GM21447 (cell line): ENCODE data around the gene TRDN.
"Not testable (repeated sequence)": the region's sequence is repeated elsewhere in the genome, so short reads cannot be mapped to it uniquely, and the experiment has no call there.

Experiments
- ATAC-seq: cut with Tn5 transposase; IDR thresholded peaks from one replicate; pipeline ENCODE4 v1.9.1; 2021; ENCODE audit not compliant: unreplicated experiment

The TRDN gene

DNA sequence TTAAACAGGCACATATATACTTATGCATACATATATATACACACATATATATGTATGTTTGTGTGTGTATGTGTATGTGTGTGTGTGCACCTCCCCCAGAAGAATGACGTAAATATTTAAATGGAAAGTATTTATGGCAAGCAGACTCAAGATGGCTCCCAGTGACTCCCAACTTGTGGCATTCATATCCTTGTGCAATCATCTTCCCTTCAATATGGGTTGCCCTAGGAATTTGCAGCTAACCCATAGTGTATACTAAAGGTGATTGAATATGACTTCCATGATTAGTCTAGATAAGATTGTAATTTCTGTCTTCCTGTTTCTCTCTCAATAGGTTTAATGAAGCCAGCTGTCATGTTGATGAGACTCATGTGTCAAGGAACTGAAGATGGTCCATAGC lies 127.6 kb downstream of the TRDN start:
- no peak for ATAC-seq

DNA sequence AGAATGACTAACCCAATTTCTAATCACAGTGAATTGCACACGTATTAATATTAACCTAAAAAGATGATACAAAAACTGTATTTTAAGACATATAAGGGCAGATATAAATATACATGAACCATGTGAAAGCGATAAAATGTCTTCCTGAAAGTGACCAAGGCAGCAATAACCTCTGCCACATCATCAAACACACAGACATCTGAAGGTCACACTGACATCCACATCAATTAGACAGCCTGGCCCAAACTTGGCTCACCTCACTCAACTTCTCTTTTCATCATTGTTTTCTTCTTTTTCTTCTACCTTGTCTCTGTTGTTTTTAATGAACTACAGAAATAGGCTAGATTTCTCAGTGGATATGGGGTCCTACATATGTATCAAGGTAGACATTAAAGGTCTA lies 128.5 kb downstream of the TRDN start:
- ATAC-seq: no peak

DNA sequence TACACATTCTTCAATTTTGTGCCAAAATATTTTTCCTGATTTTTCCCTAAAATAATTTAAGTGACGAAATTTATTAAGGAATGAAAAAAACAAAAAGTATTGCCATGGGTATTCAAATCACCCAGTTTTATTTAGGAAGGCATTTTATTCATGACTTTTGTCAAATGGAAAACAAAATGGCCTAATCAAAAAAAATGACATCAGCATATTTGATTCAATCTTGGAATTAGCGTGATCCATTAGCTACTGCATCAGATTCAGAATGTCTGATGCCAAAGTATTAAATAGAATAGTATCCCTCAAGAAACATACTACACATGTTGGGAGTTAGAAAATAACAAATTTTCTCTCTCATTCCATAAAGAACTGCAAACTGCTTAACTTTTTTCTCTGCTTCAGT lies 129.2 kb downstream of the TRDN start:
- no peak for ATAC-seq

DNA sequence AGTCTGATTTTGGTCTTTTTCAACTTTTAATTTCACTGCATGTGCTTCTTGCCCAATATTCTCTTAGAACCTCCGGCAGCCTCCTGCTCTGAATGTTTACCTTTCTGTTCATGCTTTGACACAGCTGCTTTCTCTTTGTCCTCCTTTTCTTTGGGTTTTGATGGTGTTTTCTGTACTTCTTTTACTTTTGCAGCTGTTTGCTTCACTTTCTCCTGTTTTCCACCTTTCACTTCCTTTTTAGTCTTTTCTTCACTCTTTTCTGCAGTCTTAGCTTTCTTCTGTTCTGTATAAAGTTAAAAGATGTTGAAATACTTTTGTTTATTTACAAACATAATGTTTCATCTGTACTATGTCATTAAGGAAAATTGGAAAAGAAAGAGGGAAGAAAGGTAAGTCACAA lies 133.1 kb downstream of the TRDN start:
- ATAC-seq: no peak

DNA sequence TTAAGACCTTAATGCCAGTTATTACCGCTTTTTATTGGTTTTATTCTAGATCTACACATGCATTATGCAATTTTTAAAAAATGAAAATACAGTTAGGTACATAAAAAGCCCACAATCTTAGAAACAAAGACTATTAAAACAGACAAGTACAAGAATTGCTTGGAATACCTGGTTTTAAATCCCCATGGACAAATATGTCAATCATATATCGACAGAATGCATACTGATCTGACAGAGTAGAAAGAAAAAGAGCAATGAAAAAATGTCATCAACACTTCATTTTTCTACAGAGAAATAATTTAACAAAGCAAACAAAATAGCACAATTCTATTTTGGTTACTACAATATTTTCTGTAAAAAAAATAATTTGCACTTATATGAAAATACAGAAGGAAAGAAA lies 139.7 kb downstream of the TRDN start:
- ATAC-seq: no peak

DNA sequence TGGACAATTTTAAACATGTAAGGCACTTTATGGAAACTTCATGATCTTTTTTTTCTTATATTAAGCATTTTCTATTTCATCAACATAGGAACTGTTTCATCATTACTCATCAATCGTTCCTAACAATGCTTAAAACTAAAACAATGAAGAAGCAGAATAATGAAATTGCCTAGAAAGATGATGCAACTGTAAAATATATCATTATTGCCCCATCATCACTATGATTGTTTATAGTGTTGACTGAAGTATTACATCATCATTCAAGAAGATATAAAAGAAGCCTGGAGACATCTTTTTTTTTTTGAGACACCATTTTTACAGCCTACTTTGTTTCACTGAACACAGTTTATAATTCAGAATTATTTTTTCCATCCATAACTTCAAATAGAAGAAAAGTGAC lies 147.2 kb downstream of the TRDN start:
- ATAC-seq: no peak

DNA sequence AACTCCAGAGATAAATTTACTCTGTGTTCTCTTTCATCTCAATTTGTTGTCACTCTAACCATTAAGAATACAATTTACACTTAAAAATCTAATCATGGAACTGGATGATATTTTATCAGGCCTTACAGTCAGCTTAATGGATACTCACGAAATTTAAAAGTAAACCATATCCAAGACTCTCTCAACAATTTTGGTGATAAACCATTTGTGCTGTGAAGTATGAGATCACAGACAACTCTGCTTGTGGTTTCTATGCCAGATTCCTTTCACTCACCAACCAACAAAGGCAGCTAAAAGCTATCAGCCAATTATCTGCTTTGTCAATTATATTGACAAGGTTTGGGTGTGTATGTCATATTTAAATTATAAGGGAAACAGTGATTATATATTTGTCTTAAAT lies 155.8 kb downstream of the TRDN start:
- no peak for ATAC-seq

DNA sequence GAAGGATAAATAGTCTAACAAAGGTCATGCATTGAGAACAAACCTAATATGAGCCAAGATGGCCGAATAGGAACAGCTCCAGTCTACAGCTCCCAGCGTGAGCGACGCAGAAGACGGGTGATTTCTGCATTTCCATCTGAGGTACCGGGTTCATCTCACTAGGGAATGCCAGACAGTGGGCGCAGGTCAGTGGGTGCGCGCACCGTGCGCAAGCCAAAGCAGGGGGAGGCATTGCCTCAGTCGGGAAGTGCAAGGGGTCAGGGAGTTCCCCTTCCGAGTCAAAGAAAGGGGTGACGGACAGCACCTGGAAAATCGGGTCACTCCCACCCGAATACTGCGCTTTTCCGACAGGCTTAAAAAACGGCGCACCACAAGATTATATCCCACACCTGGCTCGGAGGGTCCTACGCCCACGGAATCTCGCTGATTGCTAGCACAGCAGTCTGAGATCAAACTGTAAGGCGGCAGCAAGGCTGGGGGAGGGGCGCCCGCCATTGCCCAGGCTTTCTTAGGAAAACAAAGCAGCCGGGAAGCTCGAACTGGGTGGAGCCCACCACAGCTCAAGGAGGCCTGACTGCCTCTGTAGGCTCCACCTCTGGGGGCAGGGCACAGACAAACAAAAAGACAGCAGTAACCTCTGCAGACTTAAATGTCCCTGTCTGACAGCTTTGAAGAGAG lies 164.6 kb downstream of the TRDN start:
- ATAC-seq: not testable (repeated sequence)

DNA sequence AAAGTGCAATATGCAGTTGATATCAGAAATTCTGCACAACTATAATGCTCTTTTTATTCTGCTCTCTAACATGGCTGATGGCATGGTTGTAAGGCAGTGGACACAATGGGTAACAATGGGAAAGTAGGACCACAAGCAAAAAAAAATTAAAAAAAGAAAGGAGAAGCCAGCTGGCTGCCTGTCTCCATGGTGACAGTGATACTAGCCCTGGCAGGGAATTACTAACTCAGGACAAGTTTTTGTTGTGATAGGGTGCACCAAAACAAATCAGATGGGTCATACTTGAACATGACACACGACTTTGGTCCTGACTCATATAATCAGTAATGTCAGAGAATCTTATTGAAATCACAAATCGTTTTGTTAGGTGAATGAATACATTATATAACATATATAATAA lies 169.4 kb downstream of the TRDN start:
- ATAC-seq: no peak

DNA sequence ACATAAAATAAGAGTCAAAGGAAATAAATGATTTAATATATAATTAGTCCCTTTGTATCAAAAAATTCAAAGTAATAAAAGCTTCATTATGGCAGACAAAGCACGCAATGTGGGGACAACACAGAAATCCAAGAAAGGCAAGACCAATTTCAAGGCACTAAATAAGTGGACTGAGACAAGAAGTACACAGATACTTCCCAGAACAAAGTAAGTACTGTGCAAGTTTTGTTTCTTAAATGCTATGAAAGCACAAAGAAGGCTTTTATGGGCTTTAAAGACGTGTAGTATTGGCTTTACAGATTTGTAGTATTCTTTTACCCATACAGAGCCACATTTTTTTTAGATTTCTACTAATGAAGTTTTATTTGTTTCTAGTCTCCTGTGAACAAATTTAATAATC lies 174.6 kb downstream of the TRDN start:
- no peak for ATAC-seq

DNA sequence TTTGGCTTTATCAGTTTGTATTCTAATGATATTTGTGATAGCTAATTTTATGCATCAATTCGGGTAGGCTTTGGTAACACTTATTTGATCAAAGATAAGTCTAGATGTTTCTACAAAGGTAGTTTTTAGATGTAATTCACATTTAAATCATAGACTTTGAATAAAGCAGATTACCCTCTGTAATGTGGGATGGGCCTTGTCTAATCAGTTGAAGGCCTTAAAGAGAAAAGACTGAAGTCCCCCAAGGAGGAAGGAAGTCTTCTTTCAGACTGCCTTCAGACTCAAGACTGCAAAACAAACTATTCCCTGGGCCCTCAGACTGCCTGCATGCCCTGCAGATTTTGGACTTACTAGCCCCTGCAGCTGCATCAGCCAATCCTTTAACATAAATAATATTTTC lies 178.5 kb downstream of the TRDN start:
- ATAC-seq: no peak

DNA sequence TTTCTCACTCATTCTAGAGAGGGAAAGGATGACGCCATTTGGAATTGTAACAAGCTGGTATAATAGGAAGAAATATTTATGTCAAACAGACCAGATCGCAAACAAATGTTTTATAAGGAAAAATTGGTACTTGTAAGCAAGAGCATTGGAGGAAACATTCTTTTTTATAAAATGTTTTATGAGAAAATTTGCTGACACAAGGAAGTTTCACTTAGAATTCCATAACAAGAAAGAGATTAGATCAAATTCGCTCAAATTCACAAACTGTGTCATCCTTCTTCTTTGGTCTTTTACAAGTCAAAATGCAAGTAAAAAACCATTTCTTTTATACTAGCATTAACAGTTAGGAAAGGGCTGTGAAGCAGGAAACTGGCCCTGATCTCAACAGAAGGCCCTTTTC lies 179.9 kb downstream of the TRDN start:
- no peak for ATAC-seq

DNA sequence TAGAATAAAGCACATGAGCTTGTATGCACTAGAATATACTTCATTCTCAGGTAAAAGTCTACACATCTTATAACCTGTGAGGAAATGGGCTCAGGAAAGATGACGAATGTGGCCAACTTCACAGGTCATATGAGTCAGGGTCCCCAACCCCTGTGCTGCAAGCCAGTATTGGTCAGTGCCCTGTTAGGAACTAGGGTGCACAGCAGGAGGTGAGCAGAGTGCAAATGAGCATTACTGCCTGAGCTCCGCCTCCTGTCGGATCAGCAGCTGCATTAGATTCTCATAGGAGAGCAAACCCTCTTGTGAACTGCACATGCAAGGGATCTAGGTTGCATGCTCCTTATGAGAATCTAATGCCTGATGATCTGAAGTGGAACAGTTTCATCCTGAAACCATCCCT lies 182.3 kb downstream of the TRDN start:
- ATAC-seq: no peak

DNA sequence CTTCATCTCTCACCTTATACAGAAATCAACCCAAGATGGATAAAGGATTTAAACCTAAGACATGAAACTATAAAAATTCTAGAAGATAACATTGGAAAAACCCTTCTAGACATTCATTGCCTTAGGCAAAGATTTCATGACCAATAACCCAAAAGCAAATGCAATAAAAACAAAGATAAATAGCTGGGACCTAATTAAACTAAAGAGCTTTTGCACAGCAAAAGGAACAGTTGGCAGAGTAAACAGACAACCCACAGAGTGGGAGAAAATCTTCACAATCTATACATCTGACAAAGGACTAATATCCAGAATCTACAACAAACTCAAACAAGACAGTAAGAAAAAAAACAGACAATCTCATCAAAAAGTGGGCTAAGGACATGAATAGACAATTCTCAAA lies 183.7 kb downstream of the TRDN start:
- ATAC-seq: not testable (repeated sequence)

DNA sequence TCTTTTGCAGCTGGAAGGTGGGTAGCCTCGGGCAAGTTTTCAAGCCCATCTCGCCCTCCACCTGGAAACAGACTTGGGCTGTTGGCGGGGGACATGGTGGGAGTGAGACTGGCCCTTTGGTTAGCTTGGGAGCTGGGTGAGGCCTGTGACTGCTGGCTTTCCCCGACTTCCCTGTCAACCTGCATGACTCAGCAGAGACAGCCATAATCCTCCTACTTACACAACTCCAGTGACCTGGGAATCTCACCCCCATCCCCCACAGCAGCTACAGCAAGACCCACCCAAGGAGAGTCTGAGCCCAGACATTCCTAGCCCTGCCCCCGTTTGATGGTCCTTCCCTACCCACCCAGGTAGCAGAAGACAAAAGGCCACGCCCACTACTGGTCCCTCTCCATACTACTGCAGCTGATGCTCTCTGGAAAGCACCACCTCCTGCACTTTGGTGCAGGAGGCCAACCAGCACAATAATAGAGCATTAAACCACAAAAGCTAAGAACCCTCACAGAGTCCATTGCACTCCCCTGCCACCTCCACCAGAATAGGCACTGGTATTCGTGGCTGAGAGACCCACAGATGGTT lies 188.4 kb downstream of the TRDN start:
- ATAC-seq: no peak

DNA sequence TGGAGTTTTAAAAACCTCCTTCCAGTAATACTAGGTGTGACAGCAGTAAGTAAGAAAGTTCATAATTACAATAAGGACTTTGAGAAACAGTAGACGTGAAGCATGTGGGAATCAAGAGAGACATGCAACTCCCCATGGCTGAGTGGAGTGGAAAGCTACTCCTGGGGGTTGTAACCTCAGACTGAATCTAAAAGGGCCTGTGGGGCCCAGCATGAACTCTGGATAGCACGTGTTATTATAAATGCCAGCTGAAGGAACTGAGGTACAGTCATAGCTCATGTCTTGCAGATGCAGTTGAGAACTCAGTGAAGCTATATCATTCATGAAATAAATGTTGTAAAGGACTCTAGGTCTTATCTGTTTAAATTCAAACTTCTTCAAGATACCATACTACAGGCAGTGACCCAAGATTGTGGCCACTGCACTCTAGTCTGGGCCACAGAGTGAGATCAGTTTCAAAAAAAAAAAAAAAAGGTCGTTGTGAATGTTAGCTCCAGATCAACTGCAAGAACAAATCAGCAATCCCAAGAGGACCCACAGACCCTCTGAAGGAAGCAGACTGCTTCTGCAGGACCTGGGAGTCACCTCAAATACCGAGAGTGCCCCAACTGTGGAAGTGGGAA lies 189.3 kb downstream of the TRDN start:
- no peak for ATAC-seq

DNA sequence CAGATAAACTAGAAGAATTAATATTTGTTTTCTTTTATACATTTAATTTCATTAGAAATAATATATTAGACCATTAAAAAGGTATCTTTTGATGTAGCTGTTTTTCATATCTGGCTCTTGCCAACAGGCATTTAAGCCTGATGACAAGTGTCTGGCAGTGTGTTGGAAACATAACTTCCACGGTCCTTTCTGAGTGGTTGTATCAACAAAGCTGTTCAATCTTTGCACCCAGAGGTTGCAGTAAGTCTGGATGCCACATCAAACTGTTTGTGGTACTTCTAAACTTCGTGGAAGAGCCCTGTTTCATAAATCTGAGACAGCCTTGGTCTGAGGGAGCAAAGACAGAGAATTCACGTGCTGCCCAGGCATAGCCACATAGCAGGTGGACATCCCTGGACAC lies 197.4 kb downstream of the TRDN start:
- ATAC-seq: no peak

DNA sequence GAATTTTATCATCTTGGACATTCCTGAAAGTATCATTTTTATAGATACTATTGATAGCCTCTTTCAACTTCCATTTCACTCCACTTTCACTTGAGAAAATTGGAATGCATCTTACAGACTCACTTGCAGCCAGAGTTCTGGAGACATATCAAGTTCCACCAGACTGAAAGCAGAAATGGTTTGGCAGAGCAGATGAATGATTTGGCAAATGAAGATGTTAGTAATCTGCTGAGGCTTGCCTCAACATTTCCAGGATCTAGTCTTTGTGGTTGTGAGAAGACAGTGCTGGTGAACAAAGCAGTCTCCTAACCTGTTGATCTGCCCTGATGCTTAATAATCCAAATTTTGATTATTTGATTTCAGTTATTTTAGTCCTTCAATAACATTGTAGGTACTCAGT lies 202.6 kb downstream of the TRDN start:
- ATAC-seq: no peak

DNA sequence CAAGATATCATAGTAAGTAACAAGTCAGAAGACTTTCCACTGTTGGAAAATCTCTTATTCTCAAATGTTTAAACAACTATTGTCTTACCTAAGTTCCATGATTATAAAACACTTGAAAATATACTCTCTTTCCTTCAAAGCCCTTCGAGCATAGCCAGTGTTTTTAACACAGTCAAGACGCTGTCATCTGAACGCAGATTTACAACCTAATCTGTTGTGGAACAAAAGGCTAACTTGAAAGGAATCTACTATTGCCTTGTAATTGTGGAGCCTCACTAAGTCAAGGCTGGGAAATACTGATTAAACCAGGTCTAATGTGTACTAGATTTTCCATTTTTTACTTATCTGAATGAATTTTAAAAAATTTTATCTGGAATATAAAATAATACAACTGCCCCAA lies 205.8 kb downstream of the TRDN start:
- no peak for ATAC-seq

DNA sequence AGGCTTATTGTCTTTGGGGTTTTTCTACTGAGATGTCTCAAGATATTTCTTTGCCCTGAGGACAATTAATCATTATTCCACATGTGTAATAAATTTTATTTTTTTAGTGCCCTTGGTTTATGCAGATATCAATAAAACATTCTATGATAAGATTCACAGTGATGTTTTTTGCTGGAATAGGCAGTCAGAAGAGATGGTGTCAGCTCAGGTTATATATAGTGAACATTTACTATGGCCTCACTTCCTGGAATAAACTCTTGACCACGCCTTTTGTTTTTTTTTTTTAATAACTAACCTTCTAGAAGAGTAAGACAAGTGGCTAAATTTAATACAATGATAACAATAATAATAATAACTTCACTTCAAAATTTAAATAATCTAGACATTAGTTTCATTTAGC lies 209.7 kb downstream of the TRDN start:
- no peak for ATAC-seq

DNA sequence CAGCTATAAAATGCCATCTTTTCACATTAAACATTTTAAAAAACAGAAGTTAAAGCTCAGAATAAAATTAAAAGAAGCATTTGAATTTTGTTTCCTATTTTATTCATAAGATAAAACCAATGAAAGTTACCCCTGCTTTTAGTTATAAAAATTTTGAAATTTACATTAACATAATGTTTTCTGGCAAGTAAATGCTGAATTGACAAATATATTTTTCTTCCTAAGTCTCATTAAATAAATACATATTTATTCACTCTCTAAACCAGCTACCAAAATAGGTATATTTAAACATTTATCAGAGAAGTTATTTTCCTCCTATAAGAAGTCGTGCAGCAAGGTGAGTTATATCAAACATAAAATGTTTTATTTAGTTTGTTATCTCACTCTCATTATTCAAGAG lies 213.6 kb downstream of the TRDN start:
- no peak for ATAC-seq

DNA sequence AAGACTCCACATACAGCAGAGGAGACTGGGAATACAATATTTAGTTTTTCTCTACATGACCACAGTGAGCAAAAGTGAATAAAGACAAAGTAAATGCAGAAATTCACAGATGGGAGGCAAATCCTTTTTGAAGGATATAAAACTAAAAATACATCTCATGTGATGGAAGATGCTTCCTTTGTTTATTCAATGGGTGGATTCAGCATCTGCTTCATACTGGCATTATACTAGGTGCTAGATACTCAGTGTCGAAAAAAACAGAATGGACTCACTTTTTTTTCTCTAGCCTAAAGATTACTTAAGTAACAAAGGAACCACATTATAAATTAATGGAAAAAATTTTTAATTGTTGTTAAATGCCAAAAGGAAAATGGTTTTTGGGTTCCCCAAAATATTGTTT lies 216.2 kb downstream of the TRDN start:
- no peak for ATAC-seq

DNA sequence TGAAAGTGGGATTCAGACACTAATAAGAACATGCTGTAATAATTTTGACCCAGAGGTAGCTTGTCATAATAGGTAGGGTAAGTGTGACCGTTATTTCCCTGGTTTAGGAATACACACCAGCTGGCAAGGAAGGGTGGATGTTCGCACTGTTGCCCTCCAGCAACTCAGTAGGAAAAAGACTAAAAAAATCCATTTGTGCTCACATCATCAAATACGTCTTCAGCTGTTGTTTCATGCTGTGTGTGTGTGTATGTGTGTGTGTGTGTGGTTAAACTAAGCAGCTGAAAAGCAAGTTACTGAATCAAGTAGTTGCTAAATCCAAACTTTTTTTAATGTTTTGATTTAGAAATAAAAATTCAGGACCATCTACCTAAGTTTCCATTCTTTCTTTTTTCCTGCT lies 218.7 kb downstream of the TRDN start:
- ATAC-seq: no peak
